HEK293 (cell line): Measurements from ENCODE around the gene FSCN2.
A peak's percentile ranks its signal among the peaks of the same experiment; 100 is the strongest.

Source experiments
- CTCF ChIP-seq: fragments of 450-650 bp; formaldehyde crosslinking; IDR thresholded peaks from 2 replicates; pipeline ENCODE4 v1.5.1; 2016; ENCODE audit warnings: missing biosample characterization, missing genetic modification characterization
- GLI2 ChIP-seq: fragments of 450-650 bp; formaldehyde crosslinking; IDR thresholded peaks from 2 replicates; pipeline ENCODE4; 2017; ENCODE audit warnings: missing biosample characterization, missing genetic modification characterization, low read depth, borderline replicate concordance
- HOXD13 ChIP-seq: sonication (generic); formaldehyde crosslinking; IDR thresholded peaks from 2 replicates; pipeline ENCODE4 v1.8.0; 2022; ENCODE audit warnings: missing genetic modification reagents, borderline replicate concordance
- REPIN1 ChIP-seq: fragments of 450-650 bp; formaldehyde crosslinking; IDR thresholded peaks from 2 replicates; pipeline ENCODE4 v1.5.1; 2017; ENCODE audit warnings: missing biosample characterization, missing genetic modification characterization, low read depth
- ZBTB17 ChIP-seq: fragments of 450-650 bp; formaldehyde crosslinking; IDR thresholded peaks from 2 replicates; pipeline ENCODE4 v1.5.1; 2016; ENCODE audit warnings: missing biosample characterization, missing genetic modification characterization
- ZFHX2 ChIP-seq: fragments of 450-650 bp; formaldehyde crosslinking; conservative IDR thresholded peaks from 2 replicates; pipeline ENCODE4 v1.5.1; 2016; ENCODE audit warnings: missing biosample characterization, missing genetic modification characterization
- ZIC2 ChIP-seq: fragments of 450-650 bp; formaldehyde crosslinking; IDR thresholded peaks from 2 replicates; pipeline ENCODE4 v1.5.1; 2016; ENCODE audit warnings: missing biosample characterization, missing genetic modification characterization
- ZNF112 ChIP-seq: fragments of 450-650 bp; formaldehyde crosslinking; IDR thresholded peaks from 2 replicates; pipeline ENCODE4 v1.5.0; 2017; ENCODE audit warnings: missing biosample characterization, missing genetic modification characterization
- ZNF121 ChIP-seq: fragments of 450-650 bp; formaldehyde crosslinking; IDR thresholded peaks from 2 replicates; pipeline ENCODE4 v1.5.1; 2016; ENCODE audit warnings: missing biosample characterization, missing genetic modification characterization
- ZNF138 ChIP-seq: fragments of 450-650 bp; formaldehyde crosslinking; IDR thresholded peaks from 2 replicates; pipeline ENCODE4 v1.5.1; 2016; ENCODE audit warnings: missing biosample characterization, missing genetic modification characterization, borderline replicate concordance
- ZNF155 ChIP-seq: fragments of 450-650 bp; formaldehyde crosslinking; IDR thresholded peaks from 2 replicates; pipeline ENCODE4 v1.5.1; 2016; ENCODE audit warnings: missing biosample characterization, missing genetic modification characterization
- ZNF19 ChIP-seq: fragments of 450-650 bp; formaldehyde crosslinking; IDR thresholded peaks from 2 replicates; pipeline ENCODE4; 2016; ENCODE audit warnings: missing biosample characterization, missing genetic modification characterization, low read depth
- ZNF280D ChIP-seq: fragments of 450-650 bp; formaldehyde crosslinking; IDR thresholded peaks from 2 replicates; pipeline ENCODE4 v1.5.1; 2016; ENCODE audit warnings: missing biosample characterization, missing genetic modification characterization
- ZNF341 ChIP-seq: fragments of 450-650 bp; formaldehyde crosslinking; IDR thresholded peaks from 2 replicates; pipeline ENCODE4; 2016; ENCODE audit warnings: low read depth, missing biosample characterization, missing genetic modification characterization
- ZNF473 ChIP-seq: fragments of 450-650 bp; formaldehyde crosslinking; IDR thresholded peaks from 2 replicates; pipeline ENCODE4 v1.5.1; 2017; ENCODE audit warnings: missing biosample characterization, missing genetic modification characterization
- ZNF548 ChIP-seq: fragments of 450-650 bp; formaldehyde crosslinking; IDR thresholded peaks from 2 replicates; pipeline ENCODE4 v1.5.1; 2016; ENCODE audit warnings: missing biosample characterization, missing genetic modification characterization
- ZNF560 ChIP-seq: fragments of 450-650 bp; formaldehyde crosslinking; IDR thresholded peaks from 2 replicates; pipeline ENCODE4 v1.5.1; 2017; ENCODE audit warnings: missing biosample characterization, missing genetic modification characterization, borderline replicate concordance
- ZNF621 ChIP-seq: fragments of 450-650 bp; formaldehyde crosslinking; IDR thresholded peaks from 2 replicates; pipeline ENCODE4 v1.5.1; 2017; ENCODE audit warnings: missing biosample characterization, missing genetic modification characterization
- ZNF626 ChIP-seq: fragments of 450-650 bp; sonication (Bioruptor Pico); formaldehyde crosslinking; IDR thresholded peaks from 2 replicates; pipeline ENCODE4 v1.5.1; 2018; ENCODE audit warnings: missing biosample characterization, missing genetic modification characterization, inconsistent platforms
- ZNF670 ChIP-seq: fragments of 450-650 bp; formaldehyde crosslinking; IDR thresholded peaks from 2 replicates; pipeline ENCODE4 v1.5.1; 2016; ENCODE audit warnings: missing biosample characterization, missing genetic modification characterization, low read depth
- ZNF701 ChIP-seq: fragments of 450-650 bp; formaldehyde crosslinking; IDR thresholded peaks from 2 replicates; pipeline ENCODE4 v1.5.1; 2016; ENCODE audit warnings: missing biosample characterization, missing genetic modification characterization
- ZNF707 ChIP-seq: fragments of 450-650 bp; formaldehyde crosslinking; IDR thresholded peaks from 2 replicates; pipeline ENCODE4 v1.5.1; 2016; ENCODE audit warnings: missing biosample characterization, missing genetic modification characterization
- ZXDB ChIP-seq: fragments of 450-650 bp; formaldehyde crosslinking; IDR thresholded peaks from 2 replicates; pipeline ENCODE4 v1.5.1; 2016; ENCODE audit warnings: missing biosample characterization, missing genetic modification characterization
- TF ChIP-seq, protein P1 (sequence below): fragments of 450-650 bp; formaldehyde crosslinking; IDR thresholded peaks from 2 replicates; pipeline ENCODE4 v1.5.0; 2017; ENCODE audit warnings: missing biosample characterization, missing genetic modification characterization, borderline replicate concordance
- TF ChIP-seq, protein P2 (sequence below): fragments of 450-650 bp; formaldehyde crosslinking; IDR thresholded peaks from 2 replicates; pipeline ENCODE4 v1.5.1; 2016; ENCODE audit warnings: missing biosample characterization, missing genetic modification characterization
- TF ChIP-seq, protein P3 (sequence below): fragments of 450-650 bp; formaldehyde crosslinking; IDR thresholded peaks from 2 replicates; pipeline ENCODE4 v1.5.1; 2016; ENCODE audit warnings: missing biosample characterization, missing genetic modification characterization
- TF ChIP-seq, protein P4 (sequence below): IDR thresholded peaks from 2 replicates; pipeline ENCODE4 v1.6.1; 2011; ENCODE audit warnings: mild to moderate bottlenecking, low read depth, low read length, borderline replicate concordance

FSCN2 gene

GRCh38 chr17:81552244-81553017 is 24.3 kb downstream of the FSCN2 start, which contains the start of gene FAAP100 (continued):
- TF ChIP-seq, protein P1, sequence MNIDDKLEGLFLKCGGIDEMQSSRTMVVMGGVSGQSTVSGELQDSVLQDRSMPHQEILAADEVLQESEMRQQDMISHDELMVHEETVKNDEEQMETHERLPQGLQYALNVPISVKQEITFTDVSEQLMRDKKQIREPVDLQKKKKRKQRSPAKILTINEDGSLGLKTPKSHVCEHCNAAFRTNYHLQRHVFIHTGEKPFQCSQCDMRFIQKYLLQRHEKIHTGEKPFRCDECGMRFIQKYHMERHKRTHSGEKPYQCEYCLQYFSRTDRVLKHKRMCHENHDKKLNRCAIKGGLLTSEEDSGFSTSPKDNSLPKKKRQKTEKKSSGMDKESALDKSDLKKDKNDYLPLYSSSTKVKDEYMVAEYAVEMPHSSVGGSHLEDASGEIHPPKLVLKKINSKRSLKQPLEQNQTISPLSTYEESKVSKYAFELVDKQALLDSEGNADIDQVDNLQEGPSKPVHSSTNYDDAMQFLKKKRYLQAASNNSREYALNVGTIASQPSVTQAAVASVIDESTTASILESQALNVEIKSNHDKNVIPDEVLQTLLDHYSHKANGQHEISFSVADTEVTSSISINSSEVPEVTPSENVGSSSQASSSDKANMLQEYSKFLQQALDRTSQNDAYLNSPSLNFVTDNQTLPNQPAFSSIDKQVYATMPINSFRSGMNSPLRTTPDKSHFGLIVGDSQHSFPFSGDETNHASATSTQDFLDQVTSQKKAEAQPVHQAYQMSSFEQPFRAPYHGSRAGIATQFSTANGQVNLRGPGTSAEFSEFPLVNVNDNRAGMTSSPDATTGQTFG: no peak
- TF ChIP-seq ZNF707 (tag by site-specific recombination) (no peak), REPIN1 (tag by site-specific recombination) (no peak), ZNF19 (tag by site-specific recombination) (no peak), ZNF155 (tag by site-specific recombination) (no peak), GLI2 (tag by site-specific recombination) (no peak), ZNF138 (no peak), ZNF548 (tag by site-specific recombination) (no peak), ZNF560 (tag by site-specific recombination) (no peak), ZNF626 (no peak), ZNF341 (tag by site-specific recombination) (peak; percentile 99), ZXDB (tag by site-specific recombination) (peak; percentile 39; the same call in 1 of the 2 replicates), ZNF701 (tag by site-specific recombination) (no peak), ZNF621 (tag by site-specific recombination) (no peak), ZNF112 (tag by site-specific recombination) (no peak), ZBTB17 (tag by site-specific recombination) (peak; percentile 93), ZIC2 (tag by site-specific recombination) (peak; percentile 53), ZNF670 (no peak), ZNF121 (tag by site-specific recombination) (no peak), ZFHX2 (tag by site-specific recombination) (peak; percentile 87), HOXD13 (CRISPR knock-in tag) (no peak), ZNF280D (tag by site-specific recombination) (no peak), CTCF (tag by site-specific recombination) (no peak), ZNF473 (no peak)
- TF ChIP-seq, protein P2, sequence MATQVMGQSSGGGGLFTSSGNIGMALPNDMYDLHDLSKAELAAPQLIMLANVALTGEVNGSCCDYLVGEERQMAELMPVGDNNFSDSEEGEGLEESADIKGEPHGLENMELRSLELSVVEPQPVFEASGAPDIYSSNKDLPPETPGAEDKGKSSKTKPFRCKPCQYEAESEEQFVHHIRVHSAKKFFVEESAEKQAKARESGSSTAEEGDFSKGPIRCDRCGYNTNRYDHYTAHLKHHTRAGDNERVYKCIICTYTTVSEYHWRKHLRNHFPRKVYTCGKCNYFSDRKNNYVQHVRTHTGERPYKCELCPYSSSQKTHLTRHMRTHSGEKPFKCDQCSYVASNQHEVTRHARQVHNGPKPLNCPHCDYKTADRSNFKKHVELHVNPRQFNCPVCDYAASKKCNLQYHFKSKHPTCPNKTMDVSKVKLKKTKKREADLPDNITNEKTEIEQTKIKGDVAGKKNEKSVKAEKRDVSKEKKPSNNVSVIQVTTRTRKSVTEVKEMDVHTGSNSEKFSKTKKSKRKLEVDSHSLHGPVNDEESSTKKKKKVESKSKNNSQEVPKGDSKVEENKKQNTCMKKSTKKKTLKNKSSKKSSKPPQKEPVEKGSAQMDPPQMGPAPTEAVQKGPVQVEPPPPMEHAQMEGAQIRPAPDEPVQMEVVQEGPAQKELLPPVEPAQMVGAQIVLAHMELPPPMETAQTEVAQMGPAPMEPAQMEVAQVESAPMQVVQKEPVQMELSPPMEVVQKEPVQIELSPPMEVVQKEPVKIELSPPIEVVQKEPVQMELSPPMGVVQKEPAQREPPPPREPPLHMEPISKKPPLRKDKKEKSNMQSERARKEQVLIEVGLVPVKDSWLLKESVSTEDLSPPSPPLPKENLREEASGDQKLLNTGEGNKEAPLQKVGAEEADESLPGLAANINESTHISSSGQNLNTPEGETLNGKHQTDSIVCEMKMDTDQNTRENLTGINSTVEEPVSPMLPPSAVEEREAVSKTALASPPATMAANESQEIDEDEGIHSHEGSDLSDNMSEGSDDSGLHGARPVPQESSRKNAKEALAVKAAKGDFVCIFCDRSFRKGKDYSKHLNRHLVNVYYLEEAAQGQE (tag by site-specific recombination): no peak
- TF ChIP-seq, protein P3, sequence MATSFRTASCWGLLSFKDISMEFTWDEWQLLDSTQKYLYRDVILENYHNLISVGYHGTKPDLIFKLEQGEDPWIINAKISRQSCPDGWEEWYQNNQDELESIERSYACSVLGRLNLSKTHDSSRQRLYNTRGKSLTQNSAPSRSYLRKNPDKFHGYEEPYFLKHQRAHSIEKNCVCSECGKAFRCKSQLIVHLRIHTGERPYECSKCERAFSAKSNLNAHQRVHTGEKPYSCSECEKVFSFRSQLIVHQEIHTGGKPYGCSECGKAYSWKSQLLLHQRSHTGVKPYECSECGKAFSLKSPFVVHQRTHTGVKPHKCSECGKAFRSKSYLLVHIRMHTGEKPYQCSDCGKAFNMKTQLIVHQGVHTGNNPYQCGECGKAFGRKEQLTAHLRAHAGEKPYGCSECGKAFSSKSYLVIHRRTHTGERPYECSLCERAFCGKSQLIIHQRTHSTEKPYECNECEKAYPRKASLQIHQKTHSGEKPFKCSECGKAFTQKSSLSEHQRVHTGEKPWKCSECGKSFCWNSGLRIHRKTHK: no peak
- TF ChIP-seq, protein P4, sequence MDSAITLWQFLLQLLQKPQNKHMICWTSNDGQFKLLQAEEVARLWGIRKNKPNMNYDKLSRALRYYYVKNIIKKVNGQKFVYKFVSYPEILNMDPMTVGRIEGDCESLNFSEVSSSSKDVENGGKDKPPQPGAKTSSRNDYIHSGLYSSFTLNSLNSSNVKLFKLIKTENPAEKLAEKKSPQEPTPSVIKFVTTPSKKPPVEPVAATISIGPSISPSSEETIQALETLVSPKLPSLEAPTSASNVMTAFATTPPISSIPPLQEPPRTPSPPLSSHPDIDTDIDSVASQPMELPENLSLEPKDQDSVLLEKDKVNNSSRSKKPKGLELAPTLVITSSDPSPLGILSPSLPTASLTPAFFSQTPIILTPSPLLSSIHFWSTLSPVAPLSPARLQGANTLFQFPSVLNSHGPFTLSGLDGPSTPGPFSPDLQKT: no peak
